GM19351 (cell line): ENCODE results near the gene PTCRA.
"Not testable (repeated sequence)": the region's sequence is repeated elsewhere in the genome, so short reads cannot be mapped to it uniquely, and the experiment has no call there.

Experiments
- ATAC-seq: cut with Tn5 transposase; IDR thresholded peaks from one replicate; pipeline ENCODE4 v1.9.1; 2021; ENCODE audit warnings: mild to moderate bottlenecking, moderate library complexity; ENCODE audit not compliant: unreplicated experiment

Gene PTCRA

GRCh38 chr6:42939810-42940167, 23.9 kb downstream of the PTCRA start:
- ATAC-seq: no peak

DNA sequence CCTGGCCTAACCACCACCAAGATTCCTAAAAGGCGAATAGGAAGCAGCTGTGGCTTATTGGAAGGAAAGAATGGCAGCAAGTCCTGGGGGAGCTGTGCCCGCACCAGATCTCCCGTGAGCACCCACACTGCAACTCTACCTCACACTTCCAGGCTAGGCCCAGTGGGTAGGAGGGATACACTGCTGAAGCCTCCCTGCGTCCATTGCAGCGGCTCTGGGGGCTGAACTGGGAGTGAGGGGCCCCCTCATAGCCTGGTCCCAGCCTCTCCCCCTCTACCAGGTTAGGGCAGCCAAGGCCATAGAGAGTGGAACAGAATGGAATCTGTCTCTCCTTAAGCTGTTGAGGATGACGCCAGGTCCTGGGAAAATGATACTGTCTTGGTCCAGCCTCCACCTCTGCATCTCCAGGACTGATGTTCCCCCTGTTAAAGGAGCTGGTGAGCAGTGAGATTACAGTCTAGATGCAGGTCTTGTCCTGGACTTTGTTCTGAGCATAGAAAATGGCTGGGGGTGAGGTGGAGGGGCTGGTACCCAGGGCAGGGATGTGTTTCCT, 24.7 kb downstream of the PTCRA start:
- no peak for ATAC-seq

- not testable (repeated sequence) for ATAC-seq
These were observed 25.5 kb downstream of the PTCRA start for GRCh38 chr6:42941356-42941755.

- no peak for ATAC-seq
These were observed 26.6 kb downstream of the PTCRA start for GRCh38 chr6:42942444-42942843.

DNA sequence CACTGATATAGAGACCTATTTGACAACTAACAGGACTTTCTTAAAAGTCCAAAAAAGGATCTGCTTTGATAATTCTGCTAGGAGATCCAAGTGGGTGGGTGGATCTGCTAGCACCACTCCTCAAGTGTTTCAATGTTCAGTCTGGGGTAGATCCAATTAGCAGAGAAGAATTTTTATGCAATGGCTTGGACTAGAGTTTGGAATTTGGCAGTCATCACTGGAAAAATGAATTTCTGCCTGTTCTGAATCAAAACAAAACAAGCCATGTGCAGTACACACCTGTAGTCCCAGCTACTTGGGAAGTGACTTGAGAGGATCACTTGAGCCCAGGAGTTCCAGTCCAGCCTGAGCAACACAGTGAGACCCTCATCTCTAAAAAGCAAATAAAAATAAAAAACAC, 32.1 kb downstream of the PTCRA start:
- no peak for ATAC-seq

- ATAC-seq: no peak
These were observed 36.5 kb downstream of the PTCRA start for GRCh38 chr6:42952389-42952788.

DNA sequence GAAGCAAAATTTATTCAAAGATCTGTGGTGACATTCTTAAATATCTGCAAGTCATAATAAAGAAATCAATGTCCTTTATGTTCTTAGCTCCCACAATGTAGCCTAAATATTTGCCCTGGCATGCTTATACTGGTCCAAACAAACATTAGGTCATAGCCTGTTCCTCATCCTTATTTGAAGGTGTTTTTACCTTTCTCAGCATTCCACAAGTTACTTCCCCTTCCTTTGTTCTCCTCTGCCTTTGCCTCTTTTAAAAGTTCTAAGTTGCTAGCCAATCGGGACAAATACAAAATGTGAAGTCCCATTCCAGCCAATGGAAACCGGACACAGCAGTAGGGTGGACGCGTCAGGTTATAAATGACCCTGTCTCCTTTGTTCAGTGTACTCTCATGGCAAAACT, 38.6 kb downstream of the PTCRA start:
- ATAC-seq: not testable (repeated sequence)

DNA sequence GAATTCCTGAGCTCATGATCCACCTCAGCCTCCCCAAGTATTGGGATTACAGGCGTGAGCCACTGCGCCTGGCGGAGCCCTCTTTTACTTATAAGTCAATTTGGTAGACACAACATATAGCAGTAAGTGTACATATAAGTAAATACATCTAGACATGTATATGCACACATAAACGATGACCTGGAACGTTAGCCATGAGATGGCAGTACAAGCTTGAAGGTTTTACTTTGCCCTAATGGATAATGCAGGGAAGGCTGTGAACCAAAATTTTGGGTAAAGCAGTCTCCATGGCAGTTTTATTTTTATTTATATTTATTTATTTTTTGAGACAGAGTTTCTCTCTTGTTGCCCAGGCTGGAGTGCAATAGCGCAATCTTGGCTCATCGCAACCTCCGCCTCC, 42.3 kb downstream of the PTCRA start:
- ATAC-seq: no peak

- ATAC-seq: no peak
These were observed 44.0 kb downstream of the PTCRA start for GRCh38 chr6:42959917-42960242.

GRCh38 chr6:42960243-42961019, 44.6 kb downstream of the PTCRA start, which contains the start of gene GNMT:
Gene GNMT, plus strand, starts transcription at chr6:42960754. Its CDS starts 14 bp downstream, at chr6:42960768.
- no peak for ATAC-seq

- no peak for ATAC-seq
These were observed 45.2 kb downstream of the PTCRA start for GRCh38 chr6:42961020-42961470.

GRCh38 chr6:42962096-42962495, 46.2 kb downstream of the PTCRA start:
- no peak for ATAC-seq

DNA sequence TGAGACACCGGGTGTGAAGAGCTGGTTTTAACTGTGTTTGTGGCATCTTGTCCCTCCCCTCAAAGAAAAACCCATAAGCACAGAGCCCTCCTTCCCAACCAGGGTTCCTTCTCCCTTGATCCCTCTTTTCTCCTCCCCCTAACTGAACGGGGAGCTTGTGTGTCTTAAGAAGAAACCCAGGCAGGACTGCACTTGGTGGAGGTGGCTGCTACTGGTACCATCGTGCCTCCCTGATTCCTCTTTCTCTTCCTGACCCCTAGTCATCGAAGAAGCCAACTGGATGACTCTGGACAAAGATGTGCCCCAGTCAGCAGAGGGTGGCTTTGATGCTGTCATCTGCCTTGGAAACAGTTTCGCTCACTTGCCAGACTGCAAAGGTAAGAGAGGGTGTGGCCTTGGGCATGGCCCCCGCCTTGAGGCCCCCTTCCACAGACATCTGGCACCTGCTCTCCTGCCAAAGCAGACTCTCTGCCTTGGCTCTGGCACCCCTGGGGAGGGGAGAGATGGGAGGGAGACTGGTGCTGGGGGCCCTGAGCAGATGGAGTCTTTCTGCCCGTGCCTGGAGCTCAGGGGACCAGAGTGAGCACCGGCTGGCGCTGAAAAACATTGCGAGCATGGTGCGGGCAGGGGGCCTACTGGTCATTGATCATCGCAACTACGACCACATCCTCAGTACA, 46.8 kb downstream of the PTCRA start:
- ATAC-seq: no peak

GRCh38 chr6:42963179-42963854, 47.5 kb downstream of the PTCRA start:
- no peak for ATAC-seq

DNA sequence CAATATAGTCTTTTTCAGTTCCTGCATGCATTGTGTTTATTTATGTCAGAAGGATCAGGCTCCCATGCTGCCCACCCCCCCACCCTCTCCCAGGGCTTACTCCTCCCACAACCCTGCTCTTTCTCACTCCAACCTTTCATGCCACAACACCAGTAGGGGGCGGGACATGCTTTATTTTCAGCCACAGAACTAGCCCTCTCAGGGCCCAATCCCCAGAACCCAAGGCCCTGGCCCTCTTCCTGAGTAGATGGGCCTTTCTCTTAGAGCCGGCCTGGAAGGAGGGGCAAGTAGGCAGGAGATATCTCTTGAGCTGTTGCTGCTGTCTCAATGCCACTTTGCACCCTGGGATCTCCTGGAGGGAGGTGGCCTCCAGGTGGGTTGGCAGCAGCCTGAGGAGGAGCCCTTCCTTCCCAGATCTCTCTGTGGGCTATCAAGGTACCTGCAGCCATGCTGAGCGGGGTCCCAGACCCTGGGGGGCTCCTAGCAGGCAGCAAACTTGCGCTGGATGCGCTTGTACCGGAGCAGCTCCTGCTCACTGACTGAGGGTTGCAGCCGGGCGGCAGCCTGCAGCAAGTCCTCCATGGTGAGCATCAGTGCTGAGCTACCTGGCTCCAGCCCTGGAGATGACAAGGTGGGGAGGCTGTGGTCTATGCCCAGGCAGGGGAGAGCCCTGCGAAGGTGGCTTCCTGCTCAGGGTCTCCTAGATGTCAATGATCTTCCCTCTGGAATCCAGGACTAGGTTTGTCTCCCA, 48.2 kb downstream of the PTCRA start:
- ATAC-seq: no peak

DNA sequence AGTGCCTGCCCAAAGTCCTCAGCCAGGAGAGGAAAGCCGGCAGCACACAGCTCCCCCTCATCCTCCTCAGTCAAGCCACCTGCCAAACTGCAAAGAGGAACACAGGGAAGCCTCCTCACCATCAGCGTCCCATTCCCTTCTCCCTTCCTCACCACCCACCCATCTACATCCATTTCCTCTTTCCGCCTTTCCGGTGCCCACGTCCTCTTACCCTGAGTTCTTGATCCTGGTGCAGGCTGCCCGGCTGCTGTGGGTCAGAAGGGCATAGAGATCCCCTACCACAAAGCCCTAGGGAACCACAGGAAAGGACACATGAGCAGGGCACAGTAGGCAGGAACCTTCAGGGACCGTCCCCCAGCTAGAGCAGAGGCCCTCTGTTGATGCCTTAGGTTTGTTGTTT, 50.7 kb downstream of the PTCRA start:
- ATAC-seq: no peak

- no peak for ATAC-seq
These were observed 51.4 kb downstream of the PTCRA start for GRCh38 chr6:42967228-42967627.

DNA sequence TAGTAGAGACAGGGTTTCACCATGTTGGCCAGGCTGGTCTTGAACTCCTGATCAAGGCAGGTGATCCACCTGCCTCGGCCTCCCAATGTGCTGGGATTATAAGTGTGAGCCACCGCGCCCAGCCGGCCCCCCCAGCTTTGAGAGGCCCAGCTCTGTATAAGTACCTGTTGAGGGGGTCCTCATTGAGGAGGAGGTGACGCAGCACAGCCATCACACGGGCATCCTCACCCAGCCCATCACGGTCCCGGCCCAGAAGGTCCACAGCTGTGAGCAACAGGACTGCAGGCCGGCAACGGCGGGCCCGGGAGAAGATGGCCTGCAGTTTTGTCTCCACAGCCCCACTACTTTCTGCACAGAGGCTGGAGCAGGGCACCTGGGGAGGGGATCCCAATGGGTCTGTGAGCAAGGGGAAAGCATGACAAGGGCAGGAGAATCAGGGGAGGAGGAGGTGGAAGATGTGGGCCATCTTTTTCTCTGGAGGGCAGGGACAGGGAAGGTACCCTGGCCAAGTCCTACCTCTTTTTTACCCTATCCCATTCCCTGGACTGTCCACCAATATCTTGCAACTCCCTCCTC, 52.4 kb downstream of the PTCRA start:
- ATAC-seq: no peak

GRCh38 chr6:42968783-42969182, 52.9 kb downstream of the PTCRA start:
- no peak for ATAC-seq

GRCh38 chr6:42969431-42969830, 53.6 kb downstream of the PTCRA start:
- no peak for ATAC-seq

- no peak for ATAC-seq
These were observed 54.1 kb downstream of the PTCRA start for GRCh38 chr6:42969934-42970333.
